C4-2B (cell line): ENCODE measurements around the gene POGLUT3.
A peak's percentile ranks its signal among the peaks of the same experiment; 100 is the strongest.

Experiments used
- H3K27ac ChIP-seq: fragments of 450-650 bp; 2 replicates; pipeline ENCODE4 v1.5.1; 2017
- CTCF ChIP-seq: fragments of 450-650 bp; conservative IDR thresholded peaks from 2 replicates; pipeline ENCODE4 v1.5.1; 2017; ENCODE audit warnings: mild to moderate bottlenecking
- ZFX ChIP-seq: fragments of 450-650 bp; IDR thresholded peaks from 2 replicates; pipeline ENCODE4 v1.6.1; 2017

The POGLUT3 gene

DNA sequence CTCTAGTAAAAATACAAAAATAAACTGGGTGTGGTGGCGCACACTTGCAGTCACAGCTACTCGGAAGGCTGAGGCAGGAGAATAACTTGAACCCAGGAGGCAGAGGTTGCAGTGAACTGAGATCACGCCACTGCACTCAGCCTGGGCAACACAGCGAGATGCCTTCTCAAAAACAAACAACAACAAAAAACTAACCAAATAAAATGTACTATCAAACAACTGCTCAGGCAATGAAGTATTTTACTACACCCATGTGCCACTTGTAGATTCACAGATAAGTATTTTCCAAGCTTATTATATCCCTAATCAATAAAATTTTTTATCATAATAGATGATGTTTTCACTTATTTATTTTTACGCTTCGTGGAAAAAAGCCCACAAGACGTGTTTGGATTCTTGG, 31.8 kb downstream of the POGLUT3 start:
- H3K27ac ChIP-seq, result peak overlapping the region; percentile 96
- TF ChIP-seq CTCF (no peak), ZFX (no peak)

DNA sequence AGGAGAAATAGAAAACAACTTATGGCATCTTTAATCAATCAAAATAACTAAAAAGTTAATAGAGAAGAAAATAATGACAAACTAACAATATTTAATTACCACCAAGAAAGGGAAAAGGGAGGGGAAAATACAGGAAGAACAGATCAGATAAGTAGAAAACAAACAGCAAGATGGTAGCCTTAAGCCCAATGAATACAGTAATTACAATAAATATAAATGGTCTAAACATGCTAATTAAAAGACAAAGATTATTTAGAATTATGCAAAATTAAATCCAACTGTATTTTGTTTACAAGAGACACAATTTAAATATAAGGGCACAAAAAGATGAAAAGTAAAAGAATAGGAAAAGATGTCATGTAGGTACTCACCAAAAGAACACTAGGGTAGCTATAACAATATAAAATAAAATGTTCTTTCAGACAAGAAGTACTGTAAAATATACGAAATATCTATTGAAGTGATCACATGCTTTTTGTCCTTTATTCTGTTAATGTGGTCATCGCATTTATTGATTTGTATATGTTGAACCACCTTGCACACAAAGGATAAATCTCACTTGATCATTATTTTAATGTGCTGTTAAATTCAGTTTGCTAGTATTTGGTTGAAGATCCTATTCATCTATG, 44.9 kb downstream of the POGLUT3 start:
- H3K27ac ChIP-seq, result no peak overlapping the region
- TF ChIP-seq ZFX (no peak), CTCF (no peak)
